GM12872 (cell line): ENCODE results near the gene SGMS1.

Experiments used
- CTCF ChIP-seq: IDR thresholded peaks from 3 replicates; pipeline ENCODE4 v1.5.1; 2011; ENCODE audit warnings: low read depth, mild to moderate bottlenecking, low read length, moderate library complexity; ENCODE audit not compliant: insufficient read depth

Gene SGMS1

GRCh38 chr10:50421026-50421719, 202.6 kb downstream of the SGMS1 start:
- peak; percentile 87 for TF ChIP-seq CTCF

- TF ChIP-seq CTCF, result no peak
Observed at GRCh38 chr10:50420196-50420595, 203.6 kb downstream of the SGMS1 start.

- no peak for TF ChIP-seq CTCF
Observed at GRCh38 chr10:50419756-50420155, 204.0 kb downstream of the SGMS1 start.

GRCh38 chr10:50419091-50419490, 204.7 kb downstream of the SGMS1 start:
- no peak for TF ChIP-seq CTCF

- TF ChIP-seq CTCF, result no peak
Observed at GRCh38 chr10:50417886-50418830, 205.6 kb downstream of the SGMS1 start.

- TF ChIP-seq CTCF, result no peak
Observed at GRCh38 chr10:50417486-50417885, 206.3 kb downstream of the SGMS1 start.

- TF ChIP-seq CTCF, result no peak
Observed at GRCh38 chr10:50416881-50417280, 206.9 kb downstream of the SGMS1 start.
